C4-2B (cell line): ENCODE measurements around the gene GAPDH.
"Not testable (repeated sequence)": the region's sequence is repeated elsewhere in the genome, so short reads cannot be mapped to it uniquely, and the experiment has no call there.

ENCODE experiments used
- H3K27ac ChIP-seq: fragments of 450-650 bp; 2 replicates; pipeline ENCODE4 v1.5.1; 2017
- CTCF ChIP-seq: fragments of 450-650 bp; conservative IDR thresholded peaks from 2 replicates; pipeline ENCODE4 v1.5.1; 2017; ENCODE audit warnings: mild to moderate bottlenecking
- ZFX ChIP-seq: fragments of 450-650 bp; IDR thresholded peaks from 2 replicates; pipeline ENCODE4 v1.6.1; 2017

The GAPDH gene

GRCh38 chr12:6553051-6553868, 18.9 kb downstream of the GAPDH start:
- H3K27ac ChIP-seq: peak overlapping the region; percentile 21
- TF ChIP-seq ZFX (no peak), CTCF (no peak)

GRCh38 chr12:6554168-6555017, 20.1 kb downstream of the GAPDH start:
- TF ChIP-seq CTCF: peak; percentile 83
- no peak for TF ChIP-seq ZFX
- peak overlapping the region; percentile 4; the same call in 1 of the 2 replicates for H3K27ac ChIP-seq

- no peak overlapping the region for H3K27ac ChIP-seq
- TF ChIP-seq CTCF (no peak), ZFX (no peak)
Observed at GRCh38 chr12:6555018-6555691, 20.8 kb downstream of the GAPDH start.

GRCh38 chr12:6556496-6556817, 22.1 kb downstream of the GAPDH start:
- not testable (repeated sequence) for H3K27ac ChIP-seq

GRCh38 chr12:6556857-6557256, 22.5 kb downstream of the GAPDH start:
- TF ChIP-seq ZFX: no peak
- TF ChIP-seq CTCF: no peak
- H3K27ac ChIP-seq: no peak overlapping the region

GRCh38 chr12:6558014-6558760, 23.9 kb downstream of the GAPDH start:
- H3K27ac ChIP-seq: not testable (repeated sequence)
- peak; percentile 76 for TF ChIP-seq CTCF

- TF ChIP-seq ZFX (no peak), CTCF (no peak)
- no peak overlapping the region for H3K27ac ChIP-seq
Observed at GRCh38 chr12:6559500-6559899, 25.2 kb downstream of the GAPDH start.
